ENCODE measurements around the gene ADGRL4. TPM values are rescaled to one million over a fixed set of nuclear protein-coding genes. Genes with fewer than 3 reads are reported as not detected.
"Not testable (repeated sequence)": the region's sequence is repeated elsewhere in the genome, so short reads cannot be mapped to it uniquely, and the experiment has no call there.

ADGRL4 gene
- total RNA-seq, 1 donor from 2014 or later, result not detected

DNA sequence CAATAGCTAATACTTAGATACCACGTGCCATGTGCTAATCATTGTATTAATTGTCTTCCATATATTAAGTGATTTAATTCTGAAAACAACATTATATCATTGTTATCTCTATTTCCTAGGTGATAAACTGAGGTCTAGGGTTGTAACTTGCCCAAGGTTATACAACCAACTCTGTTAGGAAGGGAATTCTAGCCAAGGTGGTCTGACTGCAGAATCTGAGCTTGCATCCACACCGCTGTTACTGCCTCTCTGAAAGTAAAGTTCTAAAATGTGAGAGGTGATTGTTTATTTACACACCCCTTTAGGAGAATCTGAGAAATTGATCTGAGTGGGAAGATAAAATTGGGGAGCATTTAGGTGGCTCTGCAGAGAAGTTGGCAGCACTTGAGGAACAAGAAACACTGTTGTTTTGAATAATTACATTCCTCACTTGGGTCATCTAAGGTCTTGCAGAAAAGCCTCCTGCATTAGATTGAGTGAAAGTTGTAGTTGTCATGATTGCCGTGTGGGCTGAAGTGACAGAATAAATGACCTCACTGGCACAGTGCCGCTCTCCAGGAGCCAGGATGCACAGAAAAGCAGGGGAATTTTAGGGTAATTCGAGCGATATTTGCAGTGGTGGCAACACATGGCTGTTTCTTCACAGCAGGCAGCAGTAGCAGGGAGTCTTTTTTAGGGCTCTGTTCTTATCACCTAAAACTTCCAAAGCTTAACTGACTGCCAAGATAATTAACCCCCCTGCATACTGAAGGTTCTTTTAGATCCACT lies 121.7 kb downstream of the ADGRL4 start:
- Mint-ChIP-seq H3K4me3 (ENCODE audit: low read depth) (no peak overlapping the region), H3K27ac (no peak overlapping the region)
- no peak for DNase-seq (ENCODE audit: low spot score, unreplicated experiment)

DNA sequence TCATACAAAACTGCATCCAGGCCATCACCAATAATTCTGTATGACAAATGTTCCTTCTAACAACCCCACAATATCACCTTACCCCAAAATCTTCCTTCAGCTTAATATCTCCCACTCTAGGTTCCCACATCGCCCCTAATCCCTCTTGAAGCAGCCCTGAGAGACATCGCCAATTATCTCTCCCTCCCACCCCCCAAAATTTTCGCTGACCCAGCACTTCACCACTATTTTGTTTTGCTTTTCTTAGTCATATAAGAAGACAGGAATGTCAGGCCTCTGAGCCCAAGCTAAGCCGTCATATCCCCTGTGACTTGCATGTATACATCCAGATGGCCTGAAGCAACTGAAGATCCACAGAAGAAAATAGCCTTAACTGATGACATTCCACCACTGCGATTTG lies 126.3 kb downstream of the ADGRL4 start:
- Mint-ChIP-seq H3K27ac (no peak overlapping the region), H3K36me3 (ENCODE audit: insufficient read depth) (no peaks in the 10 kb centered on the region), H3K9me3 (ENCODE audit: low read depth) (no peaks in the 10 kb centered on the region), H3K4me3 (ENCODE audit: low read depth) (no peak overlapping the region), H3K4me1 (ENCODE audit: low read depth) (peaks cover 5% of the 10 kb centered on the region), H3K27me3 (no peaks in the 10 kb centered on the region)
- TF ChIP-seq, protein P1, sequence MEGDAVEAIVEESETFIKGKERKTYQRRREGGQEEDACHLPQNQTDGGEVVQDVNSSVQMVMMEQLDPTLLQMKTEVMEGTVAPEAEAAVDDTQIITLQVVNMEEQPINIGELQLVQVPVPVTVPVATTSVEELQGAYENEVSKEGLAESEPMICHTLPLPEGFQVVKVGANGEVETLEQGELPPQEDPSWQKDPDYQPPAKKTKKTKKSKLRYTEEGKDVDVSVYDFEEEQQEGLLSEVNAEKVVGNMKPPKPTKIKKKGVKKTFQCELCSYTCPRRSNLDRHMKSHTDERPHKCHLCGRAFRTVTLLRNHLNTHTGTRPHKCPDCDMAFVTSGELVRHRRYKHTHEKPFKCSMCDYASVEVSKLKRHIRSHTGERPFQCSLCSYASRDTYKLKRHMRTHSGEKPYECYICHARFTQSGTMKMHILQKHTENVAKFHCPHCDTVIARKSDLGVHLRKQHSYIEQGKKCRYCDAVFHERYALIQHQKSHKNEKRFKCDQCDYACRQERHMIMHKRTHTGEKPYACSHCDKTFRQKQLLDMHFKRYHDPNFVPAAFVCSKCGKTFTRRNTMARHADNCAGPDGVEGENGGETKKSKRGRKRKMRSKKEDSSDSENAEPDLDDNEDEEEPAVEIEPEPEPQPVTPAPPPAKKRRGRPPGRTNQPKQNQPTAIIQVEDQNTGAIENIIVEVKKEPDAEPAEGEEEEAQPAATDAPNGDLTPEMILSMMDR (IDR thresholded peaks at IDR 0.05; ENCODE audit: unreplicated experiment), result no peak
- no peak for DNase-seq (ENCODE audit: low spot score, unreplicated experiment)

More for the DNA sequence above, 121.7 kb downstream of the ADGRL4 start:
- Mint-ChIP-seq H3K9me3 (ENCODE audit: low read depth) (no peaks in the 10 kb centered on the region), H3K27me3 (no peaks in the 10 kb centered on the region), H3K36me3 (ENCODE audit: insufficient read depth) (no peaks in the 10 kb centered on the region), H3K4me1 (ENCODE audit: low read depth) (peaks cover 5% of the 10 kb centered on the region)
- TF ChIP-seq, protein P1 (IDR thresholded peaks at IDR 0.05; ENCODE audit: unreplicated experiment), result no peak

DNA sequence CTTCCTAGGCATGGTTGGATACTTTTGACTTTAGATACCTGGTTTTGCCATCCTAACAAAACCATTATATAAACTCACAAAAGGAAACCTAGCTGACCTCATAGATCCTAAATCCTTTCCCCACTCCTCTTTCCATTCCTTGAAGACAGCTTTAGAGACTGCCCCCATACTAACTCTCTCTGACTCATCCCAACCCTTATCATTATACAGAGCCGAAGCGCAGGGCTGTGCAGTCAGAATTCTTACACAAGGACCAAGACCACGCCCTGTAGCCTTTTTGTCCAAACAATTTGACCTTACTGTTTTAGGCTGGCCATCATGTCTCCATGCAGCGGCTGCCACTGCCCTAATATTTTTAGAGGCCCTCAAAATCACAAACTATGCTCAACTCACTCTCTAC lies 130.5 kb downstream of the ADGRL4 start:
- H3K4me3 Mint-ChIP-seq (ENCODE audit: low read depth); H3K27ac Mint-ChIP-seq; H3K9me3 Mint-ChIP-seq (ENCODE audit: low read depth); H3K27me3 Mint-ChIP-seq; H3K36me3 Mint-ChIP-seq (ENCODE audit: insufficient read depth); DNase-seq (ENCODE audit: low spot score, unreplicated experiment); H3K4me1 Mint-ChIP-seq (ENCODE audit: low read depth): not testable (repeated sequence)

DNA sequence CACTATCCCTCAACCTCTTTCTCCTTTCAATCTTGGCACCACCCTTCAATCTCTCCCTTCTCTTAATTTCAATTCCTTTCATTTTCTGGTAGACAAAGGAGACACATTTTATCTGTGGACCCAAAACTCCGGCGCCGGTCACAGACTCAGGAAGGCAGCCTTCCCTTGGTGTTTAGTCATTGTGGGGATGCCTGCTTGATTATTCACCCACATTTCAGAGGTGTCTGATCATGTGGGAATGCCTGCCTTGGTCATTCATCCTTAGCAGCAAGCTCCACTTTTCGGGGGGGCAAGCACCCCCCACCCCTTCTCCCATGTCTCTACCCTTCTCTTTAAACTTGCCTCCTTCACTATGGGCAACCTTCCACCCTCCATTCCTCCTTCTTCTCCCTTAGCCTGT lies 133.7 kb downstream of the ADGRL4 start:
- H3K36me3 Mint-ChIP-seq (ENCODE audit: insufficient read depth); H3K27me3 Mint-ChIP-seq; H3K4me1 Mint-ChIP-seq (ENCODE audit: low read depth); DNase-seq (ENCODE audit: low spot score, unreplicated experiment); H3K4me3 Mint-ChIP-seq (ENCODE audit: low read depth); H3K27ac Mint-ChIP-seq; H3K9me3 Mint-ChIP-seq (ENCODE audit: low read depth): not testable (repeated sequence)

DNA sequence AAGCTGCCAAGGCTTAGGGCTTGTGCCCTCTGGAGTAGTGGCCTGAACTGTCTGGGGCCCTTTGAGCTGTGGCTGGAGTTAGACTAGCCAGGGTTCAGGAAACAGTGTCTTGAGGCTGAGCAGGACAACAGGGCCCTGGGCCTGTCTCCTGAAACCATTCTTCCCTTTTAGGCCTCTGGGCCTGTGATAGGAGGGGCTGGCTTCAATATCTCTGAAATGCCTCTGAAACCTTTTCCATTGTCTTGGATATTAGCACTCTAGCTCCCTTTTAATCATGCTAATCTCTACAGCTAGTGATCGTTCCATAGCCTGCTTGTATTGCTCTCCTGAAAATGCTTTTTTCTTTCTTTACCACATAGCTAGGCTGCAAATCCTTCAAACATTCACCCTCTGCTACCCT lies 135.3 kb downstream of the ADGRL4 start:
- TF ChIP-seq, protein P1 (IDR thresholded peaks at IDR 0.05; ENCODE audit: unreplicated experiment), result no peak

DNA sequence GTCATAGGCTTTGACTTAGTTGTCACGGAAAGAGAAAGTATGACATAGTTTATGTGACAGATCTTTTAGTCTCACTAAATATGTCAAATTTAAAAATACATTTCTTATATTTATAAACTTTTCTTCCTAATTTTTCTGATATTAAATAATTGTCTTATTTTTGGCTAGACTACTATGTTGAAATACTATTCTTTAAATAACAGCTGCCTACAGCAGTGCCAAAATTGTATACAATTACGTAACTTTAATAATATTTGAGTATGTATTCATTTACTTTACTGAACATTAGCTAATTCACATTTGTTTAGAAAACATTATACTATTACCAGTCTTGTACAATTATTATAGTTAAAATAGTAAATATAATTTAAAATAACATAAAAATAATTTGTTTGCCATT lies 137.4 kb downstream of the ADGRL4 start:
- no peak overlapping the region for H3K4me3 Mint-ChIP-seq (ENCODE audit: low read depth)
- TF ChIP-seq, protein P1 (IDR thresholded peaks at IDR 0.05; ENCODE audit: unreplicated experiment), result no peak
- H3K27ac Mint-ChIP-seq, result no peak overlapping the region

More for the DNA sequence above, 135.3 kb downstream of the ADGRL4 start:
- Mint-ChIP-seq H3K36me3 (ENCODE audit: insufficient read depth) (no peaks in the 10 kb centered on the region), H3K9me3 (ENCODE audit: low read depth) (peaks cover 3% of the 10 kb centered on the region), H3K4me1 (ENCODE audit: low read depth) (no peaks in the 10 kb centered on the region), H3K4me3 (ENCODE audit: low read depth) (no peak overlapping the region), H3K27me3 (no peaks in the 10 kb centered on the region), H3K27ac (no peak overlapping the region)
- DNase-seq (ENCODE audit: low spot score, unreplicated experiment), result no peak

More for the DNA sequence above, 137.4 kb downstream of the ADGRL4 start:
- Mint-ChIP-seq H3K4me1 (ENCODE audit: low read depth) (no peaks in the 10 kb centered on the region), H3K36me3 (ENCODE audit: insufficient read depth) (no peaks in the 10 kb centered on the region), H3K27me3 (no peaks in the 10 kb centered on the region), H3K9me3 (ENCODE audit: low read depth) (peaks cover 3% of the 10 kb centered on the region)
- no peak for DNase-seq (ENCODE audit: low spot score, unreplicated experiment)

Data from progenitor cell of endocrine pancreas (in vitro differentiated cells).